Fibroblast of skin of scalp (primary cell): ENCODE measurements around the gene ELMO2.
"Not testable (repeated sequence)": the region's sequence is repeated elsewhere in the genome, so short reads cannot be mapped to it uniquely, and the experiment has no call there.

ENCODE experiments used
- DNase-seq: peaks from one replicate; pipeline ENCODE4 v3.0.0-alpha.2; 2013

The ELMO2 gene

GRCh38 chr20:46402331-46402811 is 4.0 kb downstream of the ELMO2 start:
- DNase-seq = peak; percentile 24

DNA sequence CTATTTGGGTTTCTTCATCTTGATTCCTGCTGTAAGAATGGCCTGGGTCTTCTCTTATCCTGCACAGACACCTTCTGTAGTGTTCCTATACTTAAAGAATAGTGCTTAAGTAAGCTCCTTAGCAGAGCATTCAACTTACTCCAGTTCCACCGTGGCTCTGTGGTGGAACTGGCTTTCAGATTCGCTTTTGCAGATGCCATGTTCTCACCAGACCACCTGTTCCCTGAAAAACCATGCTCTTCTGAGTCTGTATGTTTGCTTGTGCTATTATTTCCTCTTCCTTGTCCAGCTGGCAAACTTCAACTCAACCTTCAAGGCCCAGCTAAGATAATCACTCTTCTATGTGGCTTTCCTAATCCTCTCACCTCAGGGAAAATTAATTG is 4.9 kb downstream of the ELMO2 start:
- DNase-seq = no peak

DNA sequence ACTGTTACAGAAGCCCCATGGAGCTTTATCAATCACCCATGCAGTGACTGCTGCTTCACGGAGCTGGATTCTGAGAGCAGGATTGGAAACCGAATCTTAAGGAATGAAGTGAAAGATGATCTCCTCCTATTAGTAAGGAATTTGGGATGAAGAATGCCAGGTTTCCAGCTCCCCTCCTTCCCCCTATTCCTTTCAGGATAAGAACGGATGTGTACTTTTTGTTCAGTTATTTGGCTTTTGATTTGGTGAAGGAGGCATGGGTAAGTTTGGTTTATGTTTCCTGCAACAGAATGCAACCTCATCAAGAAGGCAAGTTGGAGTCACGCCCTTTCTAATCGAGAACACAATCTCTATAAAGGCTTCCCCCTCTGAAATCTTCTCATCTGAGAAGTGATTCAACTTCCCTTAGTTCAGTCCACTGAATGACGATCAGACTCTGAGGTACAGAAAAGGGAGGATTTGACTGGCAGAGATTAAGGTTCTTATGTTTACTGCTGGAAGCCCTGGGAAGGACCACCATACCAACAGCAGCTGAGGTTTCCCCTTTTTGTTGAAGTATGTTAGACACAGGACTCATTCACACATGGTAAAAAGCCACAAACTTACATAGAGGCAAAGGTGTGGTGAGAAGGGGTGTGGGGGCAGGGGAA is 5.5 kb downstream of the ELMO2 start:
- DNase-seq = peak; percentile 54

DNA sequence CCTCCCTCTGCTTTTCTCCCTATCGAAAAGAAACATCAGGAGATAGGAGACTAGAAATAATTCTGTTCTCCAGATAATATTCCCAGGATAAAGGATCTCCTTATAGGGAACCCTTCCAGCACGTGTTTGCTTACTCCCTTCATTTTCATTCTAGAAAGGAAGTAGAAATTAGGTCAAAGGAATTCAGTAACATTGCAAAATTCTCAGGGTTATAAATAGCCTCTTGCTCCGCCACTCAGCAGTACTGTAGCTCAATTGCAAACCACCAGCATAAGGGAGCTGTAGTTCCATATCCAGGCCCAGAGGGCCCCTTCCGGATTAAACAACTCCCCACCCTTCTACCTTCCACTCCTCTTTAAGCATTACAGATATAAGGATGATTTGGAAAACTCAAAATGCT is 6.2 kb downstream of the ELMO2 start:
- DNase-seq = peak; percentile 78

- no peak for DNase-seq
These were observed 7.0 kb downstream of the ELMO2 start for GRCh38 chr20:46399401-46399800.

DNA sequence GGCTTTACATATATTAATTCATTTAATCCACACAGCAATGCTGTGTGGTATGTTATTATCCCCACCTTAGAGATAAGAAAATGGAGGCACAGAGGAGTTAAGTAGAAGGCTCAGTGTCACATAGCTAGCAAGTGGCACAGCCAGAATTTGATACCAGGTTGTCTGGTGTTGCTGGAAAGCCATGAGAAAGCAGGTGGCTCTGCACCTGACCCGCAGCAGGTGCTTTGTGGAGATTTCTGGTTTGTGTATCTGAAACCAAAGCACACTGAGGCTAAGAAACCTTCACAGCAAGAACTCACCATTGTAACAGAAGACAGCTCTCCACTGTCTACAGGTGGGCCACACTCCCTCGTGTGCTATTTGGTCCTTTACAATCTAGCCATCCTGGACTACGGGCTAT is 7.5 kb downstream of the ELMO2 start:
- DNase-seq = no peak

DNA sequence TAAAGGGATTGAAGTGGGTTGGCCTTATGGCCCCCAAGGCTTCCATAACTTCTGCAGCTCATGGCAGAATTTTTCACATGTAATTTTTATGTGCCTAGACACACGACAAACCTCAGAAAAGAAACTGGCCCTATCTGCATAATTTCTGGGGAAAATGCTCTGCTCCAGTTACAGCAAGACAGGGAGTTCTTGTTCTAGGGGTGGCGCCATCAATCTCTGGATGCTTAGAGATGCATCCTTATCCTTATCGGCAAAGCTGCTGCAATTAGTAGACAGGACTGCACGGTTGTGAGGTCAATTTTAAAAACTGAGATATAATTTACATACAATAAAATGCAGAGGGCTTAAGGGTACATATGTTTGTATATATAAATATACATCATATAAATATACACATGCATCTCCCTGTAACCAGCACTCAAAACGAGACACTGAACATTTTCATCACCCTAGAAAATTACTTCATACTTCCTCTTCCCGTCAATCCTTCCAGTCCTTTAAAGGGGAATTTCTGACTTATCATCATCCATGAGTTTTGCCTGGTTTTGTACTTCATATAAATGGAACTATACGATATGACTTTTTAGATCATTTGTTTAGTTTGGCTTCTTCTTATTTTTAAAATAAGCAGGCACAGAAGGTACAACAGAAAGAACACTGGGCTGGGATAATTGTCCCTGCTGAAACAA is 10.2 kb downstream of the ELMO2 start:
- no peak for DNase-seq

DNA sequence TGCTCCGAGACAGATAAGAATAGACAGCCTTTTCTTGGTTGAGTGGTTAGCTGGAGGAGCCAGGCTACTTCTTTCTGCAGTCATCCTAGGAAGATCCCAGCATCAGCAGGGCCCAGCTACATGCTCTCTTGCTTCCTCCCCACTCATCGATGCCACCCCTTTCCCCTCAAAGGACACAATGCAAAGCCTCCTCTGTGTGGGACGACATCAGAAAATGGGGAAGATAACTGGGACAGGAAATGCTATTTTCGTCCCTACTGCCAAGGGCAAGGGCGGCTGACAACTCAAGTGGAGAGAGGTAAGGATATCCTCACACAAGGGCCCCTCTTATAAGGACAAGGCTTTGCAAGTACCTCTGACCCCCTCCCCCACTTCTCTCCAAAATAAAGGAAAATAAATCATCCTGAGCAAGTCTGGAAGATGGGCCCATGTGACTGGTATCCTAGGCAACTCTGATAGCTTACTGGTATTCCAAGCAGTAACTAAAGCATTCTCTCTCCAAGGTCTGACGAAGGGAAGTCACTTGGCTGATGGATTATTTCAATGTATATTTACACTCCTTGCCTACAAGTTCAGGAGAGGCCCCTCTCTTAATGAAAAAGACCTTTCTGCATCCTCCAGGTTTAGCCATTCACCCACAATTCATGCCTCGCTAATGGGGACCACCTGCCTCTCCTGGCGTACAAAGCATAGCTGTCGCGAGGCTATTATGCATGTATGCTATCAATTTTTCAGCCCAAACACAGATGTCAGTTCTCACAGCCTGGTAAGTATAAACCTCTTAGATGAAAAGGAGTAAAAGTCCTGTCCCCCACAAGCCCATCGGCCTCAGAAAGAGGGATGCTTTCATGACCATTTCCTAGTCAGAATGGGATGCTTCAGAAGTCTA is 11.3 kb downstream of the ELMO2 start:
- no peak for DNase-seq

DNA sequence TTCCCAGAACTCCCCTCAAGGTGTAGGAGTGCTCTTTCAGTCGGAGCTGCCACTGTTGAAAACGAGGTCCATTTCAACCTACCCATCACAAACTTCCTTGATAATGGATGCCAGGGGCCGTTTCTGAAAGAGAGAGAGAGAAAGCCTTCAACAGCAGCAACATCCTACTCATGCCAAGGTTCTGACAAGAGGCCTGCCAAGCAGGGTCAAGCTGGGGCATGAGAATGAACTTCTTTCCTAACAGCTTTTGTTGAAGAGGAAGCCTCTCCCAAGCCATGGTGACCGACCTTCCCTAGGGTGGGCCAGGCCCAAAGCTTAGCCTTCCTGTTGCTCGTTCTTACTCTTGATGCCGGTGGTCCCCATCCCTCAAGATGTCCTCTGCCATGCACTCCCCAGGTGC is 12.4 kb downstream of the ELMO2 start:
- no peak for DNase-seq

DNA sequence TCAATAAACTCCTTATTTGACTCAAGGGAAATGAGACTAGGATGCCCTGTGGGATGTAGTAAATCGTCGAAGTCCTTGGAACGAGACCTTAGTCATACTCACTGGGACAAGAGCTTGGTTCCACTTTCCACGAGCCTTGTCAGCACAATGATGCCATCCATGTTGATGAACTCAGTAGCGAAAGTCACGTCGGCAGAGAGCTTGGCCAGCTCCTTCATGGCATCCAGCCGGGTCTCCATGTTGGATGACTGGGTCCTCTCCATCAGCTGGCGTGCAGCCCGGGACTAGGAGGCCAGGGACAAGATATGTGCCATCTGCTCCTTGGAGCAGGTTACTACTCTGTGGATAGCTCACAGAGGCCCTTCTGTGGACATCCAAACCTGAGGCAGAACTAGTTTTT is 17.5 kb downstream of the ELMO2 start:
- no peak for DNase-seq

DNA sequence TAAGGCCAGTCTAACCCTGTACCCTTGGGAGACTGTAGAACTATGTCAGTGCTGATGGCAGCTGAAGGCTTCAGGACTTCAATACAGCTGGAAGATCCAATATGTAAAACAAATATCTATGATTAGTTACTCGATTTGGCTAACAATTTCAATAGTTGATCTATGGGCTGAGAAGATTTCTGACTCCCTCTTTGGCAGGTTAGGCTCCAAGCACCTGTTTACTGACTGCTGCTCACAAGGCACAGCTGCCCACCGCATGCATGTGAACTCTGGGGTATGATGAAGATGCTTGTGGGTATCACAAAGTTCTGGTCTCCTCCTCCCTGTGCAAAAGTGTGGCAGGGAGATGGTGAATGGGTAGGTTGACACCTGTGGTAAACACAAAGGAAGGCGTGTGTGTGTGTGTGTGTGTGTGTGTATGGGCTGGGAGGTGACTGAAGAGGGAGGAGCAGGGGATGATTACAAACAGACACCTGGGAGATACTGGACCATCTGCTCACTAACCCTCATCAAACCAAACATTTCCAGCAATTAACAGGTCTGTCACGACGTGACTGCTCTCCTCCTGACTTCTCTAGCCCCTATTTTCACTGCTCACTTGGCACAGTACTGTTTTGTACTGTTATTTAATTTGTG is 18.1 kb downstream of the ELMO2 start:
- DNase-seq = no peak

- not testable (repeated sequence) for DNase-seq
These were observed 19.4 kb downstream of the ELMO2 start for GRCh38 chr20:46387054-46387453.

DNA sequence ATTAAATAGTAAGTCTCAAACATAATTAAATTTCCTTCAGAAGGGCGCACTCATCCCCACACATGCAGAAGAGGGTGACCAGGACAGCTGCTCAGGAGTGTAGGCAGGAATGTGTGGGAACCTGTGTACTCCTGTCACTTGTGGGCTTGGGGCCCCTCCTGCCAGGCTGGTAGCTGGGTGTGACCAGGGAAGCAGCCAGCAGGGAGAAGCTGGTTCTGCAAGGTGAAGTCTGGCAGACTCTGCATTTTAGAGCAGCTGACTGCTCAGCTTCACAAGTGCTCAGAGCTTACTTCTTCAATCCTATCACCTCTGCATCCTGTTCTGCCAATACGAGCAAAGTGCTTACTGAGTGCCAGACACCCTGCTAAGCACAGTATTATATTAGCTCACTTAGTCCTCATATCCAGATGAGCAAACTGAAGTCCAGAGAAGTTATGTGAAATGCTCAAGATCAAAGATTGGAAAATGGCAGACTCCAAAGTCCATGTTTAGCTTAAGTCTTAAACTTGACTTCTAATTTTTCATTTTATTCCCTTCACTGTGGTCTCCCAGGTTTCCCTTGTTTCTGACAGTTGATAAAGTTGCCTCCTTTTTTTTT is 27.9 kb downstream of the ELMO2 start:
- DNase-seq = no peak

GRCh38 chr20:46377518-46377917 is 28.9 kb downstream of the ELMO2 start:
- DNase-seq = no peak

- DNase-seq = no peak
These were observed 30.1 kb downstream of the ELMO2 start for GRCh38 chr20:46376196-46376785.

GRCh38 chr20:46375771-46376170 is 30.6 kb downstream of the ELMO2 start:
- no peak for DNase-seq

DNA sequence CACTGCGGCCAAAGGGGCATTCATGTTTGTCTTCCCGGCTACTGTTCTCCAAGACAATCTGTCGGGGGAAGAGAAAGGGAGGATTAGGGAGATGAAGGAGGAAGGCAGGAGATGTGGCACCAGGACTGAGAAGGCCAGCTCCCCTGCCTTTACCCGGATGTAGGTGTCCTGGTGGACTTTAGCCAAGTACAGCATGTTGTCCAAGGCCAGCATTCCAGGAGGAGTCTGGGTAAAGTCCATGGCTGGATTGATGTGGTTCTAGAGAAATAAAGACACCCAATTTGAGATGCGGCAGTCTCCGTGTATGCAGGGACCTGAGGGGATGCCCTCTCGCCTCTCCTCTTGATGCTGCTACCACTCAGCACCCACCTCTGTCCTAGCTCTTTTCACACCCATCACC is 32.0 kb downstream of the ELMO2 start:
- DNase-seq = no peak

DNA sequence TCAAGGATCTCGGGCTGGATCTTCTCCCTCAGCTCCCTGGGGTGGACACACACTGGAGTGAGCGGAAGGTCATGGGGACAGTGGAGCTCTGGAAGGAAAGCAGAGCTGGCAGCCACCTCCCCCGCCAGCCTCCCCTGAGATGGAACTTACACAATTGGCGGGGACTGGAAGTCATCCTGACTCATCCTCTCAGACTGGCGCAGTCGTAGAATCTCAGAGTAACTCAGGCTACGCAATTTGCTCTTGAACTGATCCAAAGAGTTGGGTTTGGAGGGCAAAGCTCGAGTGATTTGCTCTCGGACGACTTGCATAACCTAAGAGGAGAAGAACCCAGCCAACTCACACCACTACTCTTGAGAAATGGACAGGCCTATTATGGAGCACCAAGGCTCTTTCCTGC is 34.8 kb downstream of the ELMO2 start:
- DNase-seq = no peak

GRCh38 chr20:46368902-46369268 is 37.5 kb downstream of the ELMO2 start:
- no peak for DNase-seq

GRCh38 chr20:46367967-46368901 is 38.2 kb downstream of the ELMO2 start:
- no peak for DNase-seq

DNA sequence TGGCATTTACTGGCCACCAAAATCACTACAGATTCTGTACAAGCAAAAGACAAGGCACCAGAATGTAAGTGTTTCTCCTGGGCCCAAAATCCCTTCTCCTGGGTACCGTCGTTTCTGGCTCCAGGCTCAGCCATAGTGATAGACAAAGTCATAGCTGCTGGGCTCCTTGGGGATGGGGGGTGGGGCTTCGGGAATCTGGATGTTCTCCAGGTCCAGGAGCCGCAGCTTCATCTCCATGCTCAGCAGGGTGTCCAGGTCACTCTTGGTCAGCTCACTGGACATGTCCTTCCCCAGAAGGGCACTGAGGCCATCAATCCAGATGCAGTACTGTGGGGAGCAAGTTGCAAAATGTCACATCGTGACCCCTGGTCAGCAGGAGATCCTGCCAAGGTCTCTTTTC is 39.2 kb downstream of the ELMO2 start:
- DNase-seq = no peak
